ENCODE data around the gene KIAA1191.

GRCh38 chr5:176391999-176392398, 30.4 kb upstream of the KIAA1191 start:
- no peak for TF ChIP-seq ZBTB21 (CRISPR knock-in tag; IDR thresholded peaks at IDR 0.05; ENCODE audit: borderline replicate concordance)
- no peak for TF ChIP-seq ZNF396 (CRISPR knock-in tag; IDR thresholded peaks at IDR 0.05; ENCODE audit: borderline replicate concordance)
- TF ChIP-seq, protein P1, sequence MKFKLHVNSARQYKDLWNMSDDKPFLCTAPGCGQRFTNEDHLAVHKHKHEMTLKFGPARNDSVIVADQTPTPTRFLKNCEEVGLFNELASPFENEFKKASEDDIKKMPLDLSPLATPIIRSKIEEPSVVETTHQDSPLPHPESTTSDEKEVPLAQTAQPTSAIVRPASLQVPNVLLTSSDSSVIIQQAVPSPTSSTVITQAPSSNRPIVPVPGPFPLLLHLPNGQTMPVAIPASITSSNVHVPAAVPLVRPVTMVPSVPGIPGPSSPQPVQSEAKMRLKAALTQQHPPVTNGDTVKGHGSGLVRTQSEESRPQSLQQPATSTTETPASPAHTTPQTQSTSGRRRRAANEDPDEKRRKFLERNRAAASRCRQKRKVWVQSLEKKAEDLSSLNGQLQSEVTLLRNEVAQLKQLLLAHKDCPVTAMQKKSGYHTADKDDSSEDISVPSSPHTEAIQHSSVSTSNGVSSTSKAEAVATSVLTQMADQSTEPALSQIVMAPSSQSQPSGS (CRISPR knock-in tag; IDR thresholded peaks at IDR 0.05; ENCODE audit: borderline replicate concordance, low read depth), result no peak

Measured in WTC11 (cell line).